HepG2 (cell line): ENCODE data around the gene AKR7A2. TPM values are rescaled to one million over a fixed set of nuclear protein-coding genes. Genes with fewer than 3 reads are reported as not detected.

Source experiments
- ATAC-seq: fragments of 200-7000 bp; cut with Tn5 transposase; 3 replicates; pipeline ENCODE4 v1.9.1; 2020; ENCODE audit warnings: mild to moderate bottlenecking, moderate library complexity
- BruUV-seq: library from RNA; stranded (reverse); fragments of 400-500 nt; replicated peaks from 2 replicates; lab custom pipeline; 2021; lab: Mats Ljungman, UMichigan
- CTCF ChIA-PET: fragments of 300-600 bp; formaldehyde crosslinking; extraction: SDS; loops from one replicate; lab custom pipeline; 2021; ENCODE audit warnings: low total read pairs, inconsistent platforms, low intra/inter-chr PET ratio; lab: Yijun Ruan, JAX
- POLR2A ChIA-PET: fragments of 350-600 bp; sonication (Branson Sonifier 250); formaldehyde crosslinking; loops from one replicate; lab custom pipeline; 2020; ENCODE audit warnings: antibody characterized with exemption, inconsistent platforms; lab: Yijun Ruan, JAX
- DNase-seq: peaks from one replicate; pipeline ENCODE4 v3.0.0-alpha.2; 2015; ENCODE audit warnings: low spot score
- FAIRE-seq: peaks from 3 replicates; lab custom pipeline; 2011; peaks lifted over from hg19 to GRCh38; lab: Jason Lieb, UNC
- H2AFZ ChIP-seq: one replicate; pipeline ENCODE4 v1.6.1; 2011; ENCODE audit warnings: low read length, inconsistent platforms
- H3K27ac ChIP-seq: fragments of 300-600 bp; 3 replicates; pipeline ENCODE4 v1.8.0; 2011; ENCODE audit warnings: mixed run types, mild to moderate bottlenecking, mixed read lengths, low read length, inconsistent platforms; ENCODE audit not compliant: insufficient read depth; ENCODE audit errors: extremely low read length
- H3K27me3 ChIP-seq, 2 experiments: fragments of 200-600 bp in 1 of 2; 2 replicates in 1 of 2; 3 replicates in 1 of 2; pipeline versions ENCODE4 v1.6.0 to v1.8.0; 2011; ENCODE audit warnings: low read length in 2 of 2, mild to moderate bottlenecking in 2 of 2, moderate library complexity in 2 of 2, inconsistent platforms in 1 of 2; ENCODE audit not compliant: insufficient read depth in 2 of 2, control insufficient read depth in 1 of 2
- H3K36me3 ChIP-seq, 2 experiments: fragments of 200-600 bp in 1 of 2; replicated peaks in 1 of 2; 2 replicates in 1 of 2; 3 replicates in 1 of 2; pipeline versions ENCODE4 v1.5.1 to v1.8.0; 2011; ENCODE audit warnings: low read length in 2 of 2, inconsistent platforms in 1 of 2; ENCODE audit not compliant: insufficient read depth in 2 of 2, control insufficient read depth in 1 of 2
- H3K4me1 ChIP-seq: 2 replicates; pipeline ENCODE4 v1.5.1; 2012; ENCODE audit warnings: low read length, inconsistent platforms; ENCODE audit not compliant: insufficient read depth
- H3K4me2 ChIP-seq: 2 replicates; pipeline ENCODE4 v1.6.0; 2011; ENCODE audit warnings: low read depth, low read length, inconsistent platforms
- H3K4me3 ChIP-seq, 3 experiments: fragments of 200-600 bp in 1 of 3; sonication (generic), shearing (Covaris generic) in 1 of 3; replicated peaks in 1 of 3; 2 replicates each; pipeline ENCODE4 v1.5.1; 2011 to 2016; ENCODE audit warnings: low read length in 3 of 3, inconsistent platforms in 2 of 3, low read depth in 2 of 3, mild to moderate bottlenecking in 2 of 3, control low read depth in 1 of 3, mixed read lengths in 1 of 3; ENCODE audit not compliant: insufficient read depth in 1 of 3
- H3K79me2 ChIP-seq: one replicate; pipeline ENCODE4 v1.6.1; 2011; ENCODE audit warnings: low read length, inconsistent platforms; ENCODE audit not compliant: insufficient read depth
- H3K9ac ChIP-seq: 2 replicates; pipeline ENCODE4 v1.6.0; 2011; ENCODE audit warnings: mild to moderate bottlenecking, low read depth, low read length, inconsistent platforms; ENCODE audit not compliant: insufficient read depth
- H3K9me3 ChIP-seq: 2 replicates; pipeline ENCODE4 v1.5.1; 2012; ENCODE audit warnings: mild to moderate bottlenecking, low read length
- H4K20me1 ChIP-seq: 2 replicates; pipeline ENCODE4 v1.6.0; 2011; ENCODE audit warnings: inconsistent platforms, mild to moderate bottlenecking, low read length, moderate library complexity; ENCODE audit not compliant: insufficient read depth
- GATAD2A ChIP-seq: IDR thresholded peaks from 2 replicates; pipeline ENCODE4 v1.6.1; 2016
- TARDBP ChIP-seq: sonication (generic); formaldehyde crosslinking; IDR thresholded peaks from 2 replicates; pipeline ENCODE4 v1.8.0; 2022; ENCODE audit warnings: mild to moderate bottlenecking, missing genetic modification reagents
- ZNF549 ChIP-seq: sonication (generic); formaldehyde crosslinking; IDR thresholded peaks from 2 replicates; pipeline ENCODE4 v1.5.0; 2020; ENCODE audit warnings: missing genetic modification reagents
- ZNF749 ChIP-seq: sonication (generic); formaldehyde crosslinking; IDR thresholded peaks from 2 replicates; pipeline ENCODE4 v1.8.0; 2022; ENCODE audit warnings: mild to moderate bottlenecking, missing genetic modification reagents, moderate library complexity, borderline replicate concordance
- ZSCAN30 ChIP-seq: sonication (generic); formaldehyde crosslinking; IDR thresholded peaks from 2 replicates; pipeline ENCODE4 v1.5.0; 2020; ENCODE audit warnings: mild to moderate bottlenecking, missing genetic modification reagents
- WGBS: methylation state at CpG from one replicate; pipeline ENCODE4 v1.1.6; 2017; ENCODE audit warnings: low lambda C conversion rate; 5-methylcytosine and 5-hydroxymethylcytosine counted together
- in situ Hi-C: cut with HindIII; loops from 2 replicates; pipeline ENCODE4 v1.10.0; 2017; ENCODE audit warnings: low pct_unique_long_range_greater_than_20kb; ENCODE audit not compliant: extremely low pct_ligation_motif_present
- intact Hi-C: fragments of 100-400 bp; cut with micrococcal nuclease; formaldehyde crosslinking; loops from one replicate; pipeline ENCODE4 v1.10.0; 2022; ENCODE audit not compliant: unreplicated experiment
- polyA plus RNA-seq, 8 experiments: library from polyadenylated mRNA; depleted of rRNA in 3 of 8; stranded (reverse) in 7 of 8; unstranded in 1 of 8; fragments of >200 nt; fragmentation: Illumina TruSeq in 4 of 8; extraction: Trizol in 4 of 8; gene quantifications; 2 replicates each; pipeline versions ENCODE4 v1.2.1 to v1.2.3, GENCODE V29; 2011 to 2016; ENCODE audit warnings: low read depth in 4 of 8, missing spikeins in 1 of 8, mixed read lengths in 1 of 8; ENCODE audit not compliant: insufficient read depth in 1 of 8
- total RNA-seq, 5 experiments: library from RNA; depleted of rRNA; stranded (reverse); fragments of >200 nt; fragmentation: Illumina TruSeq; extraction: Trizol; gene quantifications; 2 replicates each; pipeline ENCODE4 v1.2.3, GENCODE V29; 2016; ENCODE audit warnings: low read depth in 1 of 5
- TF ChIP-seq, protein P1 (sequence below): sonication (generic); formaldehyde crosslinking; IDR thresholded peaks from 2 replicates; pipeline ENCODE4 v1.5.0; 2020; ENCODE audit warnings: mild to moderate bottlenecking, low read depth, missing genetic modification reagents, borderline replicate concordance
- TF ChIP-seq, protein P2 (sequence below): sonication (generic); formaldehyde crosslinking; IDR thresholded peaks from 2 replicates; pipeline ENCODE4 v1.4.0; 2020; ENCODE audit warnings: mild to moderate bottlenecking, missing genetic modification reagents
- TF ChIP-seq, protein P3 (sequence below): sonication (generic); formaldehyde crosslinking; IDR thresholded peaks from 2 replicates; pipeline ENCODE4 v1.8.0; 2022; ENCODE audit warnings: missing genetic modification reagents, mild to moderate bottlenecking, moderate library complexity, borderline replicate concordance

AKR7A2 gene
- total and polyA plus RNA-seq, 2 of the 13 experiments (the other 11 are each of a cell fraction or from before 2014, with no cell fraction given): 45.2 to 75.6 TPM

DNA sequence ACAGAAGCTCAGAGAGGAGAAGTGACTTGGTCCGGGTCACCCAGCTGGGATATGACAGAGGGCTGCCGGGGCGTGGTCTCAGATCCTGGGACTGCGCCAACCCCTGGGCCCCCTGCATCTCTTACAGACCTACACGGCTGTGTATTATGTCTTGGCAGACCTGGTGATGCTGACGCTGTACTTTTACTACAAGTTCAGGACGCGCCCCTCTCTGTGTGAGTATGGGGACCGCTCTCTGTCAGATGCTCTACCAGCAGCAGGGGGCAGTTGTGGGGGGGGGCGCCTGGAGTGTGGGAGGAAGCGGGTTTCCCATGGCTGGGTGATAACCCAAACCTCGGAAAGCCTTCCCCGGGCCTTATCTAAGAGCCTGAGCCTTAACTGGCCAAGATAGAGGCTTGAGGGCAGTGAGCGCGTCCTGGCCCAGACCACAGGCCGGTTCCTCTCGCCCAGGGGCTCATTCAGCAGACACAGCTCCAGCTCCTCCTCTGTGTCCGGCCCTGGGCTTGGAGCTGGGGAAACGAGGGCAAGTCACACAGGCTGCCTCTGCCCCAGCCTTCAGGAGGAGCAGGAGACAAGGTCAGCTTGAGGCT lies 13.5 kb upstream of the AKR7A2 start:
- POLR2A ChIA-PET: interaction anchor here (1.2 kb wide), 1 partner anchor 13 kb away, joined by 3 read pairs; no protein-coding TSS in a partner anchor
- H3K9ac ChIP-seq: no peak overlapping the region
- H4K20me1 ChIP-seq: no peaks in the 10 kb centered on the region
- no peak for DNase-seq
- no peak overlapping the region for H2AFZ ChIP-seq
- H3K4me3 ChIP-seq: no peak overlapping the region
- no peaks in the 10 kb centered on the region for H3K4me1 ChIP-seq
- 90% methylated on average over 10 of the region's 19 CpGs for WGBS
- peaks cover 18 to 50% of the 10 kb centered on the region in 2 experiments for H3K36me3 ChIP-seq
- no peak for TF ChIP-seq TARDBP (CRISPR knock-in tag)
- TF ChIP-seq GATAD2A (CRISPR knock-in tag): no peak
- TF ChIP-seq ZNF749 (CRISPR knock-in tag): no peak
- TF ChIP-seq, protein P1, sequence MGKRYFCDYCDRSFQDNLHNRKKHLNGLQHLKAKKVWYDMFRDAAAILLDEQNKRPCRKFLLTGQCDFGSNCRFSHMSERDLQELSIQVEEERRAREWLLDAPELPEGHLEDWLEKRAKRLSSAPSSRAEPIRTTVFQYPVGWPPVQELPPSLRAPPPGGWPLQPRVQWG (CRISPR knock-in tag): no peak
- TF ChIP-seq, protein P2, sequence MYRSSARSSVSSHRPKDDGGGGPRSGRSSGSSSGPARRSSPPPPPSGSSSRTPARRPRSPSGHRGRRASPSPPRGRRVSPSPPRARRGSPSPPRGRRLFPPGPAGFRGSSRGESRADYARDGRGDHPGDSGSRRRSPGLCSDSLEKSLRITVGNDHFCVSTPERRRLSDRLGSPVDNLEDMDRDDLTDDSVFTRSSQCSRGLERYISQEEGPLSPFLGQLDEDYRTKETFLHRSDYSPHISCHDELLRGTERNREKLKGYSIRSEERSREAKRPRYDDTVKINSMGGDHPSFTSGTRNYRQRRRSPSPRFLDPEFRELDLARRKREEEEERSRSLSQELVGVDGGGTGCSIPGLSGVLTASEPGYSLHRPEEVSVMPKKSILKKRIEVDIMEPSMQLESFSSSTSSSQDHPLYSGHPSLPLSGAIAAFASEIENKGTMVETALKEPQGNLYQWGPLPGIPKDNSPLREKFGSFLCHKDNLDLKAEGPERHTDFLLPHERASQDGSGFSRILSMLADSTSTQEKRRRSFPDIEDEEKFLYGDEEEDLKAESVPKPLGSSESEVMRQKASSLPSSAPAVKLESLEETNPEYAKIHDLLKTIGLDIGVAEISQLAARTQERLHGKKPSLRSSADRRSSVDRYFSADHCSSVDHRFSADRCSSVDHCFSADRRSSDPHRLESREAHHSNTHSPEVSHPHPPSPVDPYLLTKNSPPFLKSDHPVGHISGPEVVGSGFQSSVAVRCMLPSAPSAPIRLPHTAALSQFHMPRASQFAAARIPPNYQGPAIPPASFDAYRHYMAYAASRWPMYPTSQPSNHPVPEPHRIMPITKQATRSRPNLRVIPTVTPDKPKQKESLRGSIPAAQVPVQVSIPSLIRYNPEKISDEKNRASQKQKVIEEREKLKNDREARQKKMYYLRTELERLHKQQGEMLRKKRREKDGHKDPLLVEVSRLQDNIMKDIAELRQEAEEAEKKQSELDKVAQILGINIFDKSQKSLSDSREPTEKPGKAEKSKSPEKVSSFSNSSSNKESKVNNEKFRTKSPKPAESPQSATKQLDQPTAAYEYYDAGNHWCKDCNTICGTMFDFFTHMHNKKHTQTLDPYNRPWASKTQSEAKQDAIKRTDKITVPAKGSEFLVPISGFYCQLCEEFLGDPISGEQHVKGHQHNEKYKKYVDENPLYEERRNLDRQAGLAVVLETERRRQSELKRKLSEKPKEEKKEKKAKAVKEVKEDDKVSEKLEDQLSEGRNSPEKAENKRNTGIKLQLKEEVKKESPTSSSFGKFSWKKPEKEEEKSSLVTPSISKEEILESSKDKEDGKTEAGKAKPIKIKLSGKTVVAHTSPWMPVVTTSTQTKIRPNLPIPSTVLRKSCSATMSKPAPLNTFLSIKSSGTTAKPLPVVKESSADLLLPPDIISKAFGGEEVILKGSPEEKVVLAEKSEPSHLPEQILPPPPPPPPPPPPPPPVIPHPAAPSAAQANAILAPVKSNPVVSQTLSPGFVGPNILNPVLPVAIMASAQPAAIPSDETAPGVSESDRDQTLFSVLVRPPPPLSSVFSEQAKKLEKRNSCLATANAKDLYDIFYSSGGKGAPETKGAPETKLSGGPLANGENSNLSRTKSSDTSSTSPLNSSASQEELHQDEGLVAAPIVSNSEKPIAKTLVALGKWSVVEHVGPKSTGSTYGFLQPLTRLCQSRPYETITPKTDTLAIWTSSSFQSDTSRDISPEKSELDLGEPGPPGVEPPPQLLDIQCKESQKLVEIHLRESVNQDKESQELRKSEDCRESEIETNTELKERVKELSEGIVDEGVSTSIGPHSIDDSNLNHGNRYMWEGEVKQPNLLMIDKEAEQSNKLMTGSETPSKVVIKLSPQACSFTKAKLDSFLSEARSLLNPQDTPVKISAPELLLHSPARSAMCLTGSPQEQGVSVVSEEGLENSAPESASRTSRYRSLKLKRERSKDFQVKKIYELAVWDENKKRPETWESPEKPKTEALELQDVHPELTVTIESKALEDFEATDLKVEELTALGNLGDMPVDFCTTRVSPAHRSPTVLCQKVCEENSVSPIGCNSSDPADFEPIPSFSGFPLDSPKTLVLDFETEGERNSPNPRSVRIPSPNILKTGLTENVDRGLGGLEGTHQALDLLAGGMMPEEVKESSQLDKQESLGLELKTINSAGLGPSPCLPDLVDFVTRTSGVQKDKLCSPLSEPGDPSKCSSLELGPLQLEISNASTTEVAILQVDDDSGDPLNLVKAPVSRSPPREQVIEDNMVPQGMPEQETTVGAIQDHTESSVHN (CRISPR knock-in tag): no peak
- TF ChIP-seq ZNF549: no peak
- TF ChIP-seq ZSCAN30 (CRISPR knock-in tag): no peak
- TF ChIP-seq, protein P3, sequence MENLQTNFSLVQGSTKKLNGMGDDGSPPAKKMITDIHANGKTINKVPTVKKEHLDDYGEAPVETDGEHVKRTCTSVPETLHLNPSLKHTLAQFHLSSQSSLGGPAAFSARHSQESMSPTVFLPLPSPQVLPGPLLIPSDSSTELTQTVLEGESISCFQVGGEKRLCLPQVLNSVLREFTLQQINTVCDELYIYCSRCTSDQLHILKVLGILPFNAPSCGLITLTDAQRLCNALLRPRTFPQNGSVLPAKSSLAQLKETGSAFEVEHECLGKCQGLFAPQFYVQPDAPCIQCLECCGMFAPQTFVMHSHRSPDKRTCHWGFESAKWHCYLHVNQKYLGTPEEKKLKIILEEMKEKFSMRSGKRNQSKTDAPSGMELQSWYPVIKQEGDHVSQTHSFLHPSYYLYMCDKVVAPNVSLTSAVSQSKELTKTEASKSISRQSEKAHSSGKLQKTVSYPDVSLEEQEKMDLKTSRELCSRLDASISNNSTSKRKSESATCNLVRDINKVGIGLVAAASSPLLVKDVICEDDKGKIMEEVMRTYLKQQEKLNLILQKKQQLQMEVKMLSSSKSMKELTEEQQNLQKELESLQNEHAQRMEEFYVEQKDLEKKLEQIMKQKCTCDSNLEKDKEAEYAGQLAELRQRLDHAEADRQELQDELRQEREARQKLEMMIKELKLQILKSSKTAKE (CRISPR knock-in tag): no peak
- TF ChIP-seq, all 625 proteins: peak for 0
- no peak for ATAC-seq
- Histone ChIP-seq H3K79me2 (no peaks in the 10 kb centered on the region), H3K27me3 (no peaks in the 10 kb centered on the region), H3K4me2 (no peak overlapping the region), H3K27ac (no peak overlapping the region), H3K9me3 (no peaks in the 10 kb centered on the region)
- no peak for FAIRE-seq
- BruUV-seq: no TSS peak
- CTCF ChIA-PET: no interaction called here
- intact Hi-C loops: no loop called here
- in situ Hi-C loops: no loop called here
